NCI-H2227 treated with DMSO at 0.1 percent for 48 hours (cell line): ENCODE results near the gene LMTK3.
A peak's percentile ranks its signal among the peaks of the same experiment; 100 is the strongest.

Experiments
- DNase-seq: peaks from one replicate; lab custom pipeline; 2025; lab: John Stamatoyannopoulos, UW

The LMTK3 gene

GRCh38 chr19:48469934-48470680, 41.5 kb downstream of the LMTK3 start:
- no peak for DNase-seq

- peak; percentile 34 for DNase-seq
Observed at GRCh38 chr19:48469289-48469881, 42.2 kb downstream of the LMTK3 start, which contains the start of gene CYTH2. TSS of gene CYTH2 (plus strand) at chr19:48469369. CDS start at chr19:48469508, 139 bp downstream.

- peak; percentile 98 for DNase-seq
Observed at GRCh38 chr19:48468772-48469288, 42.8 kb downstream of the LMTK3 start.

GRCh38 chr19:48466561-48467325, 44.9 kb downstream of the LMTK3 start:
- DNase-seq, result no peak

- no peak for DNase-seq
Observed at GRCh38 chr19:48465215-48465614, 46.4 kb downstream of the LMTK3 start.

GRCh38 chr19:48461982-48462655, 49.5 kb downstream of the LMTK3 start:
- DNase-seq, result no peak

GRCh38 chr19:48461651-48461981, 50.0 kb downstream of the LMTK3 start:
- no peak for DNase-seq

- no peak for DNase-seq
Observed at GRCh38 chr19:48458016-48458415, 53.6 kb downstream of the LMTK3 start.

GRCh38 chr19:48456864-48457263, 54.8 kb downstream of the LMTK3 start:
- no peak for DNase-seq

GRCh38 chr19:48455908-48456562, 55.6 kb downstream of the LMTK3 start:
- no peak for DNase-seq

GRCh38 chr19:48455171-48455907, 56.3 kb downstream of the LMTK3 start, which contains the start of gene KCNJ14:
TSS of gene KCNJ14 (plus strand) at chr19:48455574. CDS start at chr19:48461725, 6,151 bp downstream.
- DNase-seq, result no peak

- no peak for DNase-seq
Observed at GRCh38 chr19:48454150-48454730, 57.4 kb downstream of the LMTK3 start.

- DNase-seq, result no peak
Observed at GRCh38 chr19:48452289-48453190, 59.1 kb downstream of the LMTK3 start.

GRCh38 chr19:48451624-48452023, 60.0 kb downstream of the LMTK3 start:
- no peak for DNase-seq

GRCh38 chr19:48450863-48451262, 60.8 kb downstream of the LMTK3 start:
- DNase-seq, result no peak

GRCh38 chr19:48450441-48450840, 61.2 kb downstream of the LMTK3 start:
- no peak for DNase-seq

GRCh38 chr19:48448563-48448962, 63.1 kb downstream of the LMTK3 start:
- DNase-seq, result no peak

- no peak for DNase-seq
Observed at GRCh38 chr19:48446579-48446978, 65.1 kb downstream of the LMTK3 start.
